Measurements from ENCODE around the gene NDUFB1. TPM values are rescaled to one million over a fixed set of nuclear protein-coding genes. Genes with fewer than 3 reads are reported as not detected.

Gene NDUFB1
- total RNA-seq, 2 donors from 2014 or later: 67.1 to 88.5 TPM

DNA sequence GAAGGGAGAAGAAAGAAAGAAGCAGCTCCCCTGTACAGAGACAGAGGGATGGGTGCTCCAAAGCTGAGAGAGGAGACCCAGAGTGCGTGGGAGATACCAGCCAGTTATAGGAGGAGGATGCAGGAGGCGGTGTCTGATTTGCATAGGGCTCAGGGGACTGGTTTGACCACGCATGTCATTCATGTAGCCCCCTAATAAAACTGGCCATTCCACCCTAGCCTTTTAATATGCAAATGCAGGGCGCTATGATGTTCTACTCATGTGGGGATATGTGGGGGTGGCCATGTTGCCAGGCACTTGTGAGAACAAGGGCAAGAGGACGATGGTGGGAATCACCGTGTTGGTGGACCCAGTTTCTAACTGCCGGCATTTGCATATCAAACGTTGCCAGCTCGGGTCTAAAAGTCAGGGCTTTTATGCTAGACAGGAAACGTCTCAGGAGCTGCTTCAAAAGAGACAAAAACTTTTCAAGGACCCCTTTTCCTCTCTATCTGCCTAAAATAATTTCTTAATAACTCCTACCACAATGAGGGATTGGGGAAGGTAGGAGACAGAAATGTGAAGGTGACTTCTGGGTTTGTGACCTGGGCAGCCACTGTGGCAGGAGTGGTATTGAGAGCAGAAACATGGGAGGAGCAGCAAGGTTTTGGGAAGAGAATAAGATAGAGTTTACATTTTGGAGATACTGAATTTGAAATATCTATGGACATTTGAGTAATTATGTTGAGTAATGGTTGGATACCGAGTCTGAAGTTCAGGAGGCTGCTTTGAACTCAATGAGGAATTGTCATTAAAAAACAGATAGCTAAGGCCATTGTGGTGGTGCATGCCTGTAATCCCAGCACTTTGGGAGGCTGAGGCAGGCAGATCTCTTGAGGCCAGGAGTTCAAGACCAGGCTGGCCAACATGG lies 12.9 kb downstream of the NDUFB1 start:
- Mint-ChIP-seq H3K9me3 (no peaks in the 10 kb centered on the region), H3K4me3 (peak overlapping the region; percentile 59), H3K27me3 (no peaks in the 10 kb centered on the region), H3K4me1 (peaks cover 10% of the 10 kb centered on the region), H3K36me3 (ENCODE audit: low read depth) (no peaks in the 10 kb centered on the region), H3K27ac (peak overlapping the region; percentile 20)
- ATAC-seq (replicated peaks): no peak

- peak within 1 kb of the TSS; percentile 93 for H3K27ac Mint-ChIP-seq
- H3K36me3 Mint-ChIP-seq (ENCODE audit: low read depth): no peaks in the 10 kb centered on the region
- H3K9me3 Mint-ChIP-seq: no peaks in the 10 kb centered on the region
- no peaks in the 10 kb centered on the region for H3K27me3 Mint-ChIP-seq
- ATAC-seq (replicated peaks): peak; percentile 97
- peaks cover 23% of the 10 kb centered on the region for H3K4me1 Mint-ChIP-seq
- peak within 1 kb of the TSS; percentile 95 for H3K4me3 Mint-ChIP-seq
These were observed 15.2 kb downstream of the NDUFB1 start, which contains the start of gene ATXN3 for GRCh38 chr14:92106143-92106926. Gene ATXN3 (minus strand): TSS chr14:92106582. CDS start chr14:92106552, 30 bp downstream.

- H3K27ac Mint-ChIP-seq: peak overlapping the region; percentile 93
- no peaks in the 10 kb centered on the region for H3K9me3 Mint-ChIP-seq
- no peaks in the 10 kb centered on the region for H3K36me3 Mint-ChIP-seq (ENCODE audit: low read depth)
- H3K27me3 Mint-ChIP-seq: no peaks in the 10 kb centered on the region
- peak; percentile 8 for ATAC-seq (replicated peaks)
- H3K4me3 Mint-ChIP-seq: peak overlapping the region; percentile 95
- H3K4me1 Mint-ChIP-seq: peaks cover 23% of the 10 kb centered on the region
These were observed 15.7 kb downstream of the NDUFB1 start for GRCh38 chr14:92105893-92106142.

DNA sequence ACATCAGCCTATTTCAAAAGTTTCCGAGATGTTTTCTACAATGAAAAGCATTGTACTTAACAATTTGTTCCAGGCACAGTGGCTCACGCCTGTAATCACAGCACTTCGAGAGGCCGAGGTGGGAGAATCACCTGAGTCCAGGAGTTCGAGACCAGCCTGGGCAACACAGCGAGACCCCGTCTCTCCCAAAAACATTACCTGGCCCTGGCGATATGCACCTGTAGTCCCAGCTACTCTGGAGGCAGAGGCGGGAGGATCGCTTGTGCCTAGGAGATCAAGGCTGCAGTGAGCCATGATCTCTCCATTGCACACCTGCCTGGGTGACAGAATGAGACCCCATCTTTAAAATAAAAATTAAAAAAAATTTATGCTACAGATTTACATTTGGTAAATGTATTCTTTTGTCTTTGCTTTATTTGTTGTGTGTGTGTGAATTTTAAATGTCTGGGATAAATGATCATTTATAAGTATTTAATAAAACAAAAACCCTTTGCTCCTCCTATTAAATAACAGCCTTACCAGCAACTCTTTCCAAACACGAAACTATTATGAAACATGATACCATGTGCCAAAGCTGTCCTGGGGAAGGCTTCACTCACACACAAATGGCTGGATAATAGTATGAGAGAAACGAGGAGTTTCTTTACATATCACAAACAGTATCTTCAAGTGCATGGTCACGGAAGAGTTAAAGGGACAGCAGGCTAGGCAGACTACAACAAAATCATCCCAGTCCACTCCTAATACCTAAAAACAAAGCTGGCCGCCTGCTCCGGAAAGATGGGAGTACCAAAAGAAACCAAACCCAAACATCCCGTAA lies 16.2 kb downstream of the NDUFB1 start:
- no peaks in the 10 kb centered on the region for H3K27me3 Mint-ChIP-seq
- peak overlapping the region; percentile 93 for H3K27ac Mint-ChIP-seq
- no peaks in the 10 kb centered on the region for H3K36me3 Mint-ChIP-seq (ENCODE audit: low read depth)
- peak overlapping the region; percentile 95 for H3K4me3 Mint-ChIP-seq
- no peaks in the 10 kb centered on the region for H3K9me3 Mint-ChIP-seq
- no peak for ATAC-seq (replicated peaks)
- peaks cover 23% of the 10 kb centered on the region for H3K4me1 Mint-ChIP-seq

DNA sequence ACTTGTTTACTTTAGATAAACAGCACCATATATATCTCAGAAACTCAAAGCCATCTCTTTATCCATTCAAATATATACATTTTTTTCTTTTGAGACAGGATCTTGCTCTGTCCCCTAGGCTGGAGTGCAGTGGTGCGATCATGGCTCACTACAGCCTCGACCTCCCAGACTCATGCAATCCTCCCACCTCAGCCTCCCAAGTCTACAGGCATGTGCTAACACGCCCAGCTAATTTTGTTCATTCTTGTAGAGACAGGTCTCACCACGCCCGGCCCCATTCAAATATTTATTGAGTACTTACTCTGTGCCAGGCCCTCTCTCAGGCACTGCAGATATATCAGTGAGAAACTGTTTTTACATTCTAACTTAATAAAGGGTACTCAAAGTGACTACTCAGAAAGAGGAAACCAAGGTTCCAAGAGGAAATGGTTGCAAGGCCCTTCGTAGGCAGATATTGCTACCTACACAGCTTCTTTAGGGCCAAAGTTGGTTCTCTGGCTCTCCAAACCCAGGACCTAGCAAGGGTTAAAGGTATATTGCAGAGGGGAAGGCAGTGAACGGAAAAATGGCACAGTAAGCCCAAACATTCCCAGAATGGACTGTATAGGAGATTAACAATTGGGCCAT lies 18.0 kb downstream of the NDUFB1 start:
- Mint-ChIP-seq H3K4me3 (no peak overlapping the region), H3K27ac (no peak overlapping the region), H3K4me1 (peaks cover 27% of the 10 kb centered on the region), H3K9me3 (no peaks in the 10 kb centered on the region), H3K36me3 (ENCODE audit: low read depth) (no peaks in the 10 kb centered on the region), H3K27me3 (no peaks in the 10 kb centered on the region)
- no peak for ATAC-seq (replicated peaks)

- H3K27me3 Mint-ChIP-seq: no peaks in the 10 kb centered on the region
- H3K4me3 Mint-ChIP-seq: no peak overlapping the region
- H3K36me3 Mint-ChIP-seq (ENCODE audit: low read depth): peaks cover 21% of the 10 kb centered on the region
- no peak overlapping the region for H3K27ac Mint-ChIP-seq
- no peaks in the 10 kb centered on the region for H3K9me3 Mint-ChIP-seq
- peaks cover 22% of the 10 kb centered on the region for H3K4me1 Mint-ChIP-seq
- peak; percentile 67 for ATAC-seq (replicated peaks)
These were observed 21.7 kb downstream of the NDUFB1 start for GRCh38 chr14:92099802-92100201.

- H3K36me3 Mint-ChIP-seq (ENCODE audit: low read depth): peaks cover 65% of the 10 kb centered on the region
- H3K4me3 Mint-ChIP-seq: no peak overlapping the region
- no peaks in the 10 kb centered on the region for H3K4me1 Mint-ChIP-seq
- H3K27me3 Mint-ChIP-seq: no peaks in the 10 kb centered on the region
- H3K27ac Mint-ChIP-seq: no peak overlapping the region
- ATAC-seq (replicated peaks): no peak
- H3K9me3 Mint-ChIP-seq: no peaks in the 10 kb centered on the region
These were observed 28.2 kb downstream of the NDUFB1 start for GRCh38 chr14:92093320-92093719.

DNA sequence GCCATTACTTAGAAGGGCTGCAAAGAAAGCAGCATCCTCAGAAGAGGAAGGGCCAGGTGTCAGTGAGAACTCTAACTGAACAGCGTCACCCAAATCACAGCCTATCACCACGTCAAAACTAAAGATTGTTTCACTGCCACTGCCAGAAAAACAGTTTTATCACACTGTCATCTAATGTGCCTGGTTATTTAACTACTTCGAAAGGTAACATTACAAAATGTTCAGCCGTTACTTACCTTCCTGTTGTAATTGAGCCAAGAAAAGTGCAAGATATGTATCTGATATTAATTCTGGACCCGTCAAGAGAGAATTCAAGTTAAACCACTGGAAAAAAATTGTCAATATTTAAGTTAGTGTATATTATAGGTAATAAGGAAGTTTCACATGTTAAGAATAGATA lies 33.0 kb downstream of the NDUFB1 start:
- Mint-ChIP-seq H3K27me3 (no peaks in the 10 kb centered on the region), H3K4me1 (no peaks in the 10 kb centered on the region)
- no peak for ATAC-seq (replicated peaks)

GRCh38 chr14:92074555-92074954 lies 47.0 kb downstream of the NDUFB1 start:
- Mint-ChIP-seq H3K27ac (no peak overlapping the region), H3K9me3 (no peaks in the 10 kb centered on the region), H3K4me1 (no peaks in the 10 kb centered on the region), H3K36me3 (ENCODE audit: low read depth) (peaks cover 72% of the 10 kb centered on the region), H3K4me3 (no peak overlapping the region), H3K27me3 (no peaks in the 10 kb centered on the region)
- no peak for ATAC-seq (replicated peaks)

More for the DNA sequence above, 33.0 kb downstream of the NDUFB1 start:
- peaks cover 73% of the 10 kb centered on the region for H3K36me3 Mint-ChIP-seq (ENCODE audit: low read depth)
- no peak overlapping the region for H3K27ac Mint-ChIP-seq
- no peaks in the 10 kb centered on the region for H3K9me3 Mint-ChIP-seq
- no peak overlapping the region for H3K4me3 Mint-ChIP-seq

Other genes starting within 250 kb of the NDUFB1 start
- gene FBLN5, start 174.0 kb downstream of the NDUFB1 start, total RNA-seq: 1 to 10 TPM; 1.4 to 7.6 TPM
- gene TRIP11, start 81.6 kb downstream of the NDUFB1 start, total RNA-seq: 10 to 100 TPM; 38.5 to 39.8 TPM
- 10 to 100 TPM; 21.8 to 31.7 TPM for gene ATXN3, start 15.1 kb downstream of the NDUFB1 start, total RNA-seq
- 10 to 100 TPM; 42.9 to 88.8 TPM for gene CPSF2, start 263 bp upstream of the NDUFB1 start, total RNA-seq
- not detected for gene SLC24A4, start 201.5 kb upstream of the NDUFB1 start, total RNA-seq